T-helper 2 cell (primary cell): ENCODE measurements around the gene REPIN1.
A peak's percentile ranks its signal among the peaks of the same experiment; 100 is the strongest.

Source experiments
- DNase-seq, 5 experiments: peaks; one replicate each; pipeline versions ENCODE4 v3.0.0 to v3.0.0-alpha.2; 2012 to 2022

The REPIN1 gene

GRCh38 chr7:150396426-150396825, 27.8 kb downstream of the REPIN1 start:
- DNase-seq = no peak

- no peak for DNase-seq
Measured at GRCh38 chr7:150396851-150397260, 28.2 kb downstream of the REPIN1 start.

GRCh38 chr7:150397346-150398107, 28.9 kb downstream of the REPIN1 start:
- DNase-seq = no peak

- no peak for DNase-seq
Measured at GRCh38 chr7:150398108-150398964, 29.7 kb downstream of the REPIN1 start.

GRCh38 chr7:150398965-150399320, 30.3 kb downstream of the REPIN1 start:
- DNase-seq = no peak

GRCh38 chr7:150399421-150400007, 30.9 kb downstream of the REPIN1 start:
- no peak for DNase-seq

GRCh38 chr7:150400008-150400787, 31.6 kb downstream of the REPIN1 start:
- no peak for DNase-seq

GRCh38 chr7:150400788-150401423, 32.3 kb downstream of the REPIN1 start:
- no peak for DNase-seq

- DNase-seq = no peak
Measured at GRCh38 chr7:150401424-150401790, 32.8 kb downstream of the REPIN1 start.

GRCh38 chr7:150401861-150402631, 33.4 kb downstream of the REPIN1 start:
- no peak for DNase-seq

GRCh38 chr7:150402671-150403321, 34.2 kb downstream of the REPIN1 start:
- no peak for DNase-seq

GRCh38 chr7:150403376-150404171, 35.0 kb downstream of the REPIN1 start:
- no peak for DNase-seq

GRCh38 chr7:150404172-150404804, 35.7 kb downstream of the REPIN1 start:
- DNase-seq = peak in 1 of 5 experiments; percentile 18

GRCh38 chr7:150404805-150405583, 36.4 kb downstream of the REPIN1 start:
- DNase-seq = peak; percentile 48 to 90 (median 66)

GRCh38 chr7:150405584-150406311, 37.1 kb downstream of the REPIN1 start:
- DNase-seq = peak in 1 of 5 experiments; percentile 14

GRCh38 chr7:150406312-150406566, 37.6 kb downstream of the REPIN1 start:
- peak in 1 of 5 experiments; percentile 32 for DNase-seq

GRCh38 chr7:150406567-150407421, 38.2 kb downstream of the REPIN1 start:
- peak in 2 of 5 experiments; percentile 23 to 80 for DNase-seq
